HepG2 (cell line): Measurements from ENCODE around the gene EHBP1.

Experiments
- ATF3 ChIP-seq: sonication (generic); formaldehyde crosslinking; IDR thresholded peaks from 2 replicates; pipeline ENCODE4 v1.4.0; 2020; ENCODE audit warnings: missing genetic modification reagents
- FOXM1 ChIP-seq: sonication (generic); formaldehyde crosslinking; IDR thresholded peaks from 2 replicates; pipeline ENCODE4 v1.5.0; 2020; ENCODE audit warnings: missing genetic modification reagents
- GABPB1 ChIP-seq: IDR thresholded peaks from 2 replicates; pipeline ENCODE4 v1.6.1; 2016; ENCODE audit warnings: mild to moderate bottlenecking, missing genetic modification reagents, moderate library complexity, missing compliant biosample characterization
- KDM5A ChIP-seq: fragments of 200-600 bp; sonication (generic); IDR thresholded peaks from 2 replicates; pipeline ENCODE4 v1.7.0; 2018; ENCODE audit warnings: antibody characterized with exemption, mild to moderate bottlenecking, low read length, borderline replicate concordance
- STAG1 ChIP-seq: sonication (generic); formaldehyde crosslinking; IDR thresholded peaks from 2 replicates; pipeline ENCODE4 v1.4.0; 2020; ENCODE audit warnings: missing genetic modification reagents
- SUZ12 ChIP-seq: fragments of 150-350 bp; IDR thresholded peaks from 2 replicates; pipeline ENCODE4 v1.6.1; 2014; ENCODE audit warnings: low read depth, low read length
- TARDBP ChIP-seq: sonication (generic); formaldehyde crosslinking; IDR thresholded peaks from 2 replicates; pipeline ENCODE4 v1.8.0; 2022; ENCODE audit warnings: mild to moderate bottlenecking, missing genetic modification reagents
- XBP1 ChIP-seq: sonication (generic); formaldehyde crosslinking; IDR thresholded peaks from 2 replicates; pipeline ENCODE4 v1.5.0; 2020; ENCODE audit warnings: missing genetic modification reagents
- ZFX ChIP-seq: sonication (generic); formaldehyde crosslinking; IDR thresholded peaks from 2 replicates; pipeline ENCODE4 v1.4.0; 2020; ENCODE audit warnings: mild to moderate bottlenecking, low read depth, missing genetic modification reagents, moderate library complexity
- ZNF460 ChIP-seq: sonication (generic); formaldehyde crosslinking; IDR thresholded peaks from 2 replicates; pipeline ENCODE4 v1.5.1; 2020; ENCODE audit warnings: missing genetic modification reagents, mild to moderate bottlenecking, borderline replicate concordance
- ZNF670 ChIP-seq: sonication (generic); formaldehyde crosslinking; IDR thresholded peaks from 2 replicates; pipeline ENCODE4 v1.8.0; 2022; ENCODE audit warnings: mild to moderate bottlenecking, missing genetic modification reagents, borderline replicate concordance
- TF ChIP-seq, protein P1 (sequence below): sonication (generic); formaldehyde crosslinking; IDR thresholded peaks from 2 replicates; pipeline ENCODE4 v1.5.0; 2020; ENCODE audit warnings: mild to moderate bottlenecking, missing genetic modification reagents, moderate library complexity
- TF ChIP-seq, protein P2 (sequence below): IDR thresholded peaks from 2 replicates; pipeline ENCODE4 v1.6.1; 2012; ENCODE audit warnings: low read length, improper control_type of control experiment

DNA sequence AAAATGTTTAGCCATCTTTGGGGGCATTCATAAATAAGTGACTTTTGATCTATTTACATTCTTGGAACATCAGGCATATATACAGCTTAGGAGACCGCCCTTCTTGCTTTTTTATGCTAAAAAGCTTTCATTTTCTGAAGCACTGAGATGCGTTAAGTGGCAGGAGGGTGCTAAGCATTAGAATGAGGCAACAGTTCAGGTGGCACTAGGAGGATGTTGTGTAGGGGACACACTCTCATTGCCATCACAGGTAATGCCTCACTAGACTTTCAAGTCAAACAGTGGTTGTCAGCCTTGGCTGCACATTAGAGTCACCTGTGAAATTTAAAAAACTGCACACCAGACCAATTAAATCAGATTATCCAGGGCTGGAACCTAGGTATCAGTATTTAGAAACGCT lies 39.1 kb downstream of the EHBP1 start:
- TF ChIP-seq, protein P1, sequence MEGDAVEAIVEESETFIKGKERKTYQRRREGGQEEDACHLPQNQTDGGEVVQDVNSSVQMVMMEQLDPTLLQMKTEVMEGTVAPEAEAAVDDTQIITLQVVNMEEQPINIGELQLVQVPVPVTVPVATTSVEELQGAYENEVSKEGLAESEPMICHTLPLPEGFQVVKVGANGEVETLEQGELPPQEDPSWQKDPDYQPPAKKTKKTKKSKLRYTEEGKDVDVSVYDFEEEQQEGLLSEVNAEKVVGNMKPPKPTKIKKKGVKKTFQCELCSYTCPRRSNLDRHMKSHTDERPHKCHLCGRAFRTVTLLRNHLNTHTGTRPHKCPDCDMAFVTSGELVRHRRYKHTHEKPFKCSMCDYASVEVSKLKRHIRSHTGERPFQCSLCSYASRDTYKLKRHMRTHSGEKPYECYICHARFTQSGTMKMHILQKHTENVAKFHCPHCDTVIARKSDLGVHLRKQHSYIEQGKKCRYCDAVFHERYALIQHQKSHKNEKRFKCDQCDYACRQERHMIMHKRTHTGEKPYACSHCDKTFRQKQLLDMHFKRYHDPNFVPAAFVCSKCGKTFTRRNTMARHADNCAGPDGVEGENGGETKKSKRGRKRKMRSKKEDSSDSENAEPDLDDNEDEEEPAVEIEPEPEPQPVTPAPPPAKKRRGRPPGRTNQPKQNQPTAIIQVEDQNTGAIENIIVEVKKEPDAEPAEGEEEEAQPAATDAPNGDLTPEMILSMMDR (CRISPR knock-in tag), result no peak
- no peak for TF ChIP-seq FOXM1
- TF ChIP-seq ZNF670 (CRISPR knock-in tag), result no peak
- TF ChIP-seq XBP1 (CRISPR knock-in tag), result no peak
- no peak for TF ChIP-seq STAG1 (CRISPR knock-in tag)
- no peak for TF ChIP-seq GABPB1
- TF ChIP-seq ZNF460 (CRISPR knock-in tag), result no peak
- no peak for TF ChIP-seq ATF3 (CRISPR knock-in tag)
- TF ChIP-seq KDM5A, result no peak
- TF ChIP-seq SUZ12, result no peak
- TF ChIP-seq, protein P2, sequence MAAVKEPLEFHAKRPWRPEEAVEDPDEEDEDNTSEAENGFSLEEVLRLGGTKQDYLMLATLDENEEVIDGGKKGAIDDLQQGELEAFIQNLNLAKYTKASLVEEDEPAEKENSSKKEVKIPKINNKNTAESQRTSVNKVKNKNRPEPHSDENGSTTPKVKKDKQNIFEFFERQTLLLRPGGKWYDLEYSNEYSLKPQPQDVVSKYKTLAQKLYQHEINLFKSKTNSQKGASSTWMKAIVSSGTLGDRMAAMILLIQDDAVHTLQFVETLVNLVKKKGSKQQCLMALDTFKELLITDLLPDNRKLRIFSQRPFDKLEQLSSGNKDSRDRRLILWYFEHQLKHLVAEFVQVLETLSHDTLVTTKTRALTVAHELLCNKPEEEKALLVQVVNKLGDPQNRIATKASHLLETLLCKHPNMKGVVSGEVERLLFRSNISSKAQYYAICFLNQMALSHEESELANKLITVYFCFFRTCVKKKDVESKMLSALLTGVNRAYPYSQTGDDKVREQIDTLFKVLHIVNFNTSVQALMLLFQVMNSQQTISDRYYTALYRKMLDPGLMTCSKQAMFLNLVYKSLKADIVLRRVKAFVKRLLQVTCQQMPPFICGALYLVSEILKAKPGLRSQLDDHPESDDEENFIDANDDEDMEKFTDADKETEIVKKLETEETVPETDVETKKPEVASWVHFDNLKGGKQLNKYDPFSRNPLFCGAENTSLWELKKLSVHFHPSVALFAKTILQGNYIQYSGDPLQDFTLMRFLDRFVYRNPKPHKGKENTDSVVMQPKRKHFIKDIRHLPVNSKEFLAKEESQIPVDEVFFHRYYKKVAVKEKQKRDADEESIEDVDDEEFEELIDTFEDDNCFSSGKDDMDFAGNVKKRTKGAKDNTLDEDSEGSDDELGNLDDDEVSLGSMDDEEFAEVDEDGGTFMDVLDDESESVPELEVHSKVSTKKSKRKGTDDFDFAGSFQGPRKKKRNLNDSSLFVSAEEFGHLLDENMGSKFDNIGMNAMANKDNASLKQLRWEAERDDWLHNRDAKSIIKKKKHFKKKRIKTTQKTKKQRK, result no peak
- TF ChIP-seq ZFX (CRISPR knock-in tag), result no peak
- no peak for TF ChIP-seq TARDBP (CRISPR knock-in tag)
